Upper lobe of left lung (tissue), 4 donors: Measurements from ENCODE around the gene FMO2.

Source experiments
- EP300 ChIP-seq, 4 donors: sonication (generic); formaldehyde crosslinking; IDR thresholded peaks; one replicate each; pipeline ENCODE4 v1.5.1; 2017; ENCODE audit warnings: antibody characterized with exemption in 4 of 4, control low read depth in 2 of 4
- POLR2A ChIP-seq, 4 donors: fragments of 450-650 bp; IDR thresholded peaks; one replicate each; pipeline ENCODE4 v1.5.1; 2016 to 2017; ENCODE audit warnings: antibody characterized with exemption in 4 of 4, mild to moderate bottlenecking in 2 of 4
- POLR2AphosphoS5 ChIP-seq, 2 donors: sonication (generic); formaldehyde crosslinking; IDR thresholded peaks; one replicate each; pipeline ENCODE4 v1.5.1; 2017; ENCODE audit warnings: antibody characterized with exemption in 2 of 2
- TF ChIP-seq, protein P1 (sequence below), 6 experiments: fragments of 450-650 bp in 4 of 6; fragments of 200-600 bp in 2 of 6; sonication (generic) in 2 of 6; IDR thresholded peaks; one replicate each; pipeline ENCODE4 v1.5.1; 2016 to 2019; ENCODE audit warnings: antibody characterized with exemption in 6 of 6

DNA sequence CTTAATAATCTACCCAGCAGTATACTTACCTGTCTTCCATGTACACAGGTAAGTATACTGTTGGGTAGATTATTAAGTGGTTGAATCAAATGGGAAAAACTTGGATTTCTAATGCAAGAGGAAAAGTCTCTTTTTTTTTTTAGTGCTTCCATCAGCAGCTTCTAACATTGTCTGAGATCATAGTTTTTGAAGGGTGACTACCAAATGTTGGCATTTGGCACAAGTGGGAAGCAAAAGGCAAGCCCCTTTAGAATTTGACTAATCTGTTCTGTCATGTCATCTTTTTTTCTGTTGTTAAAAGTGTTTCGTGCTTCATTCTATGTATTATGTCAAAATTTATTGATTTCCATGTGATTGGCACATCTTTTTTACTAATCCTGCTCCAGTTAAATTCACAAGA lies 63.7 kb downstream of the FMO2 start:
- TF ChIP-seq, protein P1, sequence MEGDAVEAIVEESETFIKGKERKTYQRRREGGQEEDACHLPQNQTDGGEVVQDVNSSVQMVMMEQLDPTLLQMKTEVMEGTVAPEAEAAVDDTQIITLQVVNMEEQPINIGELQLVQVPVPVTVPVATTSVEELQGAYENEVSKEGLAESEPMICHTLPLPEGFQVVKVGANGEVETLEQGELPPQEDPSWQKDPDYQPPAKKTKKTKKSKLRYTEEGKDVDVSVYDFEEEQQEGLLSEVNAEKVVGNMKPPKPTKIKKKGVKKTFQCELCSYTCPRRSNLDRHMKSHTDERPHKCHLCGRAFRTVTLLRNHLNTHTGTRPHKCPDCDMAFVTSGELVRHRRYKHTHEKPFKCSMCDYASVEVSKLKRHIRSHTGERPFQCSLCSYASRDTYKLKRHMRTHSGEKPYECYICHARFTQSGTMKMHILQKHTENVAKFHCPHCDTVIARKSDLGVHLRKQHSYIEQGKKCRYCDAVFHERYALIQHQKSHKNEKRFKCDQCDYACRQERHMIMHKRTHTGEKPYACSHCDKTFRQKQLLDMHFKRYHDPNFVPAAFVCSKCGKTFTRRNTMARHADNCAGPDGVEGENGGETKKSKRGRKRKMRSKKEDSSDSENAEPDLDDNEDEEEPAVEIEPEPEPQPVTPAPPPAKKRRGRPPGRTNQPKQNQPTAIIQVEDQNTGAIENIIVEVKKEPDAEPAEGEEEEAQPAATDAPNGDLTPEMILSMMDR (IDR thresholded peaks at IDR 0.05): no peak
- TF ChIP-seq POLR2A (IDR thresholded peaks at IDR 0.05) (no peak), POLR2AphosphoS5 (IDR thresholded peaks at IDR 0.05) (no peak), EP300 (IDR thresholded peaks at IDR 0.05) (no peak)
